NCI-H1092 (cell line): ENCODE data around the gene PER1.

Experiments used
- DNase-seq: peaks from one replicate; lab custom pipeline; 2025; lab: John Stamatoyannopoulos, UW

Gene PER1, protein sequence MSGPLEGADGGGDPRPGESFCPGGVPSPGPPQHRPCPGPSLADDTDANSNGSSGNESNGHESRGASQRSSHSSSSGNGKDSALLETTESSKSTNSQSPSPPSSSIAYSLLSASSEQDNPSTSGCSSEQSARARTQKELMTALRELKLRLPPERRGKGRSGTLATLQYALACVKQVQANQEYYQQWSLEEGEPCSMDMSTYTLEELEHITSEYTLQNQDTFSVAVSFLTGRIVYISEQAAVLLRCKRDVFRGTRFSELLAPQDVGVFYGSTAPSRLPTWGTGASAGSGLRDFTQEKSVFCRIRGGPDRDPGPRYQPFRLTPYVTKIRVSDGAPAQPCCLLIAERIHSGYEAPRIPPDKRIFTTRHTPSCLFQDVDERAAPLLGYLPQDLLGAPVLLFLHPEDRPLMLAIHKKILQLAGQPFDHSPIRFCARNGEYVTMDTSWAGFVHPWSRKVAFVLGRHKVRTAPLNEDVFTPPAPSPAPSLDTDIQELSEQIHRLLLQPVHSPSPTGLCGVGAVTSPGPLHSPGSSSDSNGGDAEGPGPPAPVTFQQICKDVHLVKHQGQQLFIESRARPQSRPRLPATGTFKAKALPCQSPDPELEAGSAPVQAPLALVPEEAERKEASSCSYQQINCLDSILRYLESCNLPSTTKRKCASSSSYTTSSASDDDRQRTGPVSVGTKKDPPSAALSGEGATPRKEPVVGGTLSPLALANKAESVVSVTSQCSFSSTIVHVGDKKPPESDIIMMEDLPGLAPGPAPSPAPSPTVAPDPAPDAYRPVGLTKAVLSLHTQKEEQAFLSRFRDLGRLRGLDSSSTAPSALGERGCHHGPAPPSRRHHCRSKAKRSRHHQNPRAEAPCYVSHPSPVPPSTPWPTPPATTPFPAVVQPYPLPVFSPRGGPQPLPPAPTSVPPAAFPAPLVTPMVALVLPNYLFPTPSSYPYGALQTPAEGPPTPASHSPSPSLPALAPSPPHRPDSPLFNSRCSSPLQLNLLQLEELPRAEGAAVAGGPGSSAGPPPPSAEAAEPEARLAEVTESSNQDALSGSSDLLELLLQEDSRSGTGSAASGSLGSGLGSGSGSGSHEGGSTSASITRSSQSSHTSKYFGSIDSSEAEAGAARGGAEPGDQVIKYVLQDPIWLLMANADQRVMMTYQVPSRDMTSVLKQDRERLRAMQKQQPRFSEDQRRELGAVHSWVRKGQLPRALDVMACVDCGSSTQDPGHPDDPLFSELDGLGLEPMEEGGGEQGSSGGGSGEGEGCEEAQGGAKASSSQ (N-terminal part only)

GRCh38 chr17:8152112-8152775 lies at the start of gene PER1:
Gene PER1 (minus strand): TSS chr17:8152404. CDS start chr17:8150706, 1,698 bp downstream.
- peak; percentile 80 for DNase-seq

GRCh38 chr17:8192070-8192815 lies 40.0 kb upstream of the PER1 start:
- no peak for DNase-seq

GRCh38 chr17:8190506-8190905 lies 38.3 kb upstream of the PER1 start:
- DNase-seq: no peak

DNA sequence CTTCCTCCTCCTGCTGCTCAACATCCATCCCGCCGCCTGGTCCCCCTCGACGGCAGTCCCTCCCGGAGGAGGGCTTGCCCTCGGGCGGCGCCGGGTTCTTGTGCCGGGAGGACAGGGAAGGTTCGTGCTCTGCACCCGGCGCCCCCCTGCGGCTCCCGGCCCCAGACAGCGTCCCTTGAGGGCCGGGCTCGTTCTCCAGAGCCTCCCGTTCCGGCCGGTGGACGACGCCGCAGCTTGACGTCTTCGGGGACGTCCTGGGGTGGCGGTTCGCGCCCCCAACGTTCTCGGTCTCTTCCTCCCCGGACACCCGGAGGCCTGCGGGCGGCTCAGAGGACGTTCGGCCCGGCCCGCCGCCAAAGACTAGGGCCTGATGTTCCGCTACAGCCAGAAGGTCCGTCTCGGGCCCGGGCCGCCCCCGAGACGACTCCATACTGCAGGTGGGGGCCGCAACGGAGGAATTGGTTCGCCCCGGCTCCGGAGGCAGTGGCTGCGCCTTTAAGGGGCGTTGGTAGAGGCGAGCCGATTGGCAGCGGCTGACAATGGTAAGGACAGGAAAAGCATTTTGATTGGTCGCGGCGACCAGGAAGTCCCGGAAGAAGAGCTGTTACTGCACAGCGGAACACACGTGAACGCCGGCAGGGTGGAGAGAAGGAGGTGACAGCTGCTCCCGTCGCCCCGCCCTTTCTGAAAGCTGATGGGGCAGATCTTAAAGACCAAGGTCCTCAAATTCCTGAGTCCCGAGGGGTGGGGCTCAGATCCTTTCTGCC lies 37.7 kb upstream of the PER1 start, which contains the start of gene BORCS6:
Gene BORCS6, minus strand, starts transcription at position 470 of the 767 bp plus-strand sequence. Its CDS starts 40 bp downstream, at position 430.
- peak; percentile 89 for DNase-seq

DNA sequence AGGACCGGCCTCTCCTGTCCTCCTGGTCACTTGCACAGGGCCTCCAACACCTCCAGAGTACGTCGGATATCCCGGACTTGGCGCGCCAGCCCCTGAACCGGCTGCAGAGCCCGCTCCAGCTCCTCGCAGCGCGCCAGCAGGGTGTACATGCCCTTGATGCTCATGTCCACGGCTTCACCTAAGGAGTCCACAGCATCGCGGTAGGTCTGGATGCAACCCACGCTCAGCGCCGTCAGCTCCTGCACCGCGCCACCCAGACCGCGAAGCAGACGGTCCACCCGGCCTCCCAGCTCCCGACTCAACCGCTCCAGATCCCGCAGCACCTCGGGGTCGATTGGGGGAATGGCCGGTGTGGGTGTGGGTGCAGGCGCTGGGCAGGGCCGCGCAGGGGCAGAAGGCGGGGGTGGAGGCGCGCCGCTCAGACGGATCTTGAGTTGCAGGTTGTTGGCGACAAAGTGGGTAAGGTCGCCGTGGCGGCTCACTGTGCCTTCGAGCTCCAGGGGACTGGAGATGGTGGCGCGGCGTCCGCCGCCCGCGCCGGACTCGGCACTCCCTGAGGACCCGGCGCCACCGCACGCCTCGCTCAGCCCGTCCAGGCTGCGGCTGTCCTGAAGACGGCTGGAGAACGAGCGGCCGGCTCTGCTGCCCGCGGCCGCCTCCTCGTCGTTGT lies 37.0 kb upstream of the PER1 start:
- no peak for DNase-seq

DNA sequence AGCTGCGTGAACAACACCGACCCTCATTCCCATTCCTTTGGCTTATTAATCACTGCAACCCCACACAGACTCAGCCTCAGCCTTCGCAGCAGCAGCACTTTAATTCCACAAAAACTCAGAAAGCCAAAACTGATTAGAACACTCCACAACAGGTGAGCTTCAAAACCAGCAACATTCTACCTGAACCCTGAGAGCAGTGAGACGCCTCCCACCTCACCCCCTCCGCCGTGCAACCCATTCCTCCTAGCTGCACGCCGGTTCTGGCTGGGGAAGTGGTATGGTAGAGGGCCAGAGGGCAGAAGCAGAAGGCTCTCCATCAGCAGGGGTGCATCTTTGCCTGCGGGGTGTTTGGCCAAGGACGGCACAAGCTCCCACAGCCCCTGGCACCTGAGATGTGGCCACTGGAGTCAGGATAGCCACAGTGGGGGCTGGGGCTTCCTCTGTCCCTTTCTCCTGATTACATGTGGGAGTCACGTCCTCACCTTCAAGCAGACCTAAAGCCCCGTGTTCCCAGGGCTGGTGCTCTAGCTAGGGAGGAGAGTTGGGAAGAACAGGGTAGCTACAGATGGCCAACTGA lies 36.1 kb upstream of the PER1 start:
- no peak for DNase-seq

DNA sequence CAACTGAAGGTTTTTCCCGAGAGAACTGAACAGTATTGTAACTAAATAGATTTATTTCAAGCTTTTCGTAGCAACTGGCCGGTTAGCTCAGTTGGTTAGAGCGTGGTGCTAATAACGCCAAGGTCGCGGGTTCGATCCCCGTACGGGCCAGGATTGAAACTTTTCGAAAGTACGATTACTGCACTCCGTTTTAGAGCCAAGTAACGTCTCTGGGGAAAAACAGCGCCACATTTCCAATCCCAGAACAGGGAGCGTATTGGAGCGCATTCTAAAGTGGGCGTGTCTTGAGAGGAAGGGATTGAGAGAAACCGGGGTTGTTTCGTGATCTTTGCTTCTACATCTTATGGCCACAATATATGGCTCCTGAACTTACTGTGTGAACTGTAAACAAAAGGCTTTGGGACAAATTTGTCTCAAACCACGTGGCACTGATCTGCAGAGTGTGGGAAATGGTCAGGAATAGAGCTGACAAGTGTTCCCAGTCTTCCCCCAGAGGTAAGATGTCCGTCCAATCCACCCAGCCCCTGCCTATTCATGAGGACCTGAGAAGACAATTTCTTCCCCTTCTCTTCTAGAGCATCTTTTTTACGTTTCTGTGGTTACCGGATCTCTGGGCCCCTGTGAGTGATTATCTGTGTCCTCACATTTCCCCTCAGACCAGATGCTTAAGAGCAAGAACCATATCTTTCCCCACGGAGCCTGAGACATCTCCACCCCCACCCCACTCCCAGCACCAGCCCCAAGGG lies 35.5 kb upstream of the PER1 start:
- DNase-seq: peak; percentile 91

- peak; percentile 84 for DNase-seq
Measured at GRCh38 chr17:8186787-8187516, 34.7 kb upstream of the PER1 start.

DNA sequence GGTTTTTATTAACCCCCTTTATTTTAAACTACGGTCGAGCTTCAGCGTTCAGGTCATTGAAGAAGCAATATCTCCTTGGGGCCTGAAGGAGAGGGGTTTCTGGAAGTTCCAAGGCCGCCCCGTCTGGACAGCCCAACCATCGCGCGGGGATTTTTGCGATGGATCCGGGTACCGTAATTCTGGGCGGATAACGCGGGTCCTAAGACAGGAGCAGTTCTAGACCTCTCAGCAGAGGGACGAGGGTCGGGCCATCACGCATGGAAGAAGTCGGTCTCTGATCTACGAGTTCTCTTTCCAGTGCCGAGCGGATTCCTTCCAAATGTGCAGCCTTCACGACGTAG lies 34.2 kb upstream of the PER1 start:
- DNase-seq: no peak

DNA sequence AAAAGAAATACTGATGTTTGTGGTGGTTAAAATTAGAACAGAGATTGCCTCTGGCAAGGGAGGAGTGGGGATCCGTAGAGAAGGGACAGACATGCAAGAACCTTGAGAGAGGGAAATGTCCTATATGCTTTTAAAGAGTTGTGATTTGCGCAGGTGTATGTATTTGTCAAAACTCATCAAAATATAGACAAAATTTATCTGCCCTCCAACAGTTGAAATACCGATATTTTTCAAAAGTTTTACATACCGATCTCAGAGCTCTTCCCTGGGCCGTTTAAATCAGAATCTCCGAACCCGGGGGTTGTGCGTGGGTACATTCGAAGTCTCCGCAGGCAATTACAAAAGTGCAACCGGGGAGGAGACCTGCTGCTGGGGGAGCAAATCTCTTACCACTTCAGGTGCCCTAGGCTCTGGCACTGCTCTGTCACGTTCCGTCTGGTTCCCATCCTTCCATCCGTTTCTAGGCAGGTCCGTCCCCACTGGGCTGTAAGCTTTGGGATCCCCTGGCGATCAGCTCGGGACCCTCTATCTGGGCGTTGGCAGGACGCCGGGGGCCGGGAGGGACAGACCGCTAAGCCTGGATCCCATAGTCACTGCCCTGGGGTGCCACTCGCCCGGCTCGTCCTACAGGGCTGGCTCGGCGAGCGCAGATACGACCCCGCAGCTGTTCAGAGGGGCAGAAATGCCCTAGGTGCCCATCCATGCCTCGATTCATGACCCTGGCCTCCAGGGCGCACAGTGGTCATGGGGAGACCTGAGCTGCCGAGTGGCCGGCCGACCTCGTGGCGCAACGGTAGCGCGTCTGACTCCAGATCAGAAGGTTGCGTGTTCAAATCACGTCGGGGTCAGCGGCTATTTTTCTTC lies 33.6 kb upstream of the PER1 start:
- peak; percentile 30 for DNase-seq

GRCh38 chr17:8176998-8177731 lies 25.0 kb upstream of the PER1 start:
- no peak for DNase-seq

GRCh38 chr17:8176197-8176940 lies 24.2 kb upstream of the PER1 start, which contains the start of gene TMEM107:
Gene TMEM107 (minus strand): TSS chr17:8176380. CDS start chr17:8176286, 94 bp downstream.
- DNase-seq: peak; percentile 71

DNA sequence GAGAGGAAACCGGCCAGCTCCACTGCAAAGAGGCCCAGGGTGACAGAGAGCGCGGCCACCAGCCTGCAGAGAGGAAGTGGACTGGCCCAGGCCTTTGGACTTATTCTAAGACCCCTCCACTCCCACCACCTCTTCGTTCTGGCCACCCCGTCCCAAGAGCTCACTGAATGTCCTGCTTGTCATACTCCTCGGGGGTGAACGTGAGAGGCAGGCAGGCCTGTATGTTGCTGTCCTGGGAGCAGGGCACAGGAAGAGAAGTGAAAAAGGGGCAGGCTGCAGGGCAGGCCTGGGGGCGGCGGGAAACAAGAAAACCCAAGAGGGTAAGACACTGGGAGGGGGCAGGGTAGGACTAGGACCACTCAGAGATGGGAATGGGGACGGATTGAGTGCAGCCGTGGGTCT lies 23.6 kb upstream of the PER1 start:
- no peak for DNase-seq

DNA sequence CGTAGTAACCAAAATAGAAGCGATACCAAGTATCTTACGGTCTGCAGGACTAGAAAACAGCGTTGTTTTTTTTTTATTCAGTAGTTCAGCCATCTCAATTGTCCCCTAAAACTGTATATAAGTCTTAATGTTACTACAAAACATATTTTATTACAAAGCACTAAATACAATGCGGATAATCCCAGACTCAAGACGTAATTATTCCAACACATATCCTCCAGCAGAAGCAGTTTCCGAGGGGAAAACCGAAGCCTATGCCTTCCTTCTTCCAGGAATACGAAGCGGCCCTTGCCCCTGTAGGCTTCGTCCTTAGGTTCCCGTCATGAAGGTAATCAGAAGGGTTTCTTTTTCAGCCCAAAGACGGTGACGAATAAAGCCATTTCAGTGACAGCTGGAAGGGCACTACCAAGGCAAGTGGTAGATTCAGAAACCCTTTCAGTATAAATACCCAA lies 21.7 kb upstream of the PER1 start:
- no peak for DNase-seq
